ENCODE data around the gene HELT. TPM values are rescaled to one million over a fixed set of nuclear protein-coding genes. Genes with fewer than 3 reads are reported as not detected.
"Not testable (repeated sequence)": the region's sequence is repeated elsewhere in the genome, so short reads cannot be mapped to it uniquely, and the experiment has no call there.

Gene HELT
- total RNA-seq, 2 donors from 2014 or later = not detected

DNA sequence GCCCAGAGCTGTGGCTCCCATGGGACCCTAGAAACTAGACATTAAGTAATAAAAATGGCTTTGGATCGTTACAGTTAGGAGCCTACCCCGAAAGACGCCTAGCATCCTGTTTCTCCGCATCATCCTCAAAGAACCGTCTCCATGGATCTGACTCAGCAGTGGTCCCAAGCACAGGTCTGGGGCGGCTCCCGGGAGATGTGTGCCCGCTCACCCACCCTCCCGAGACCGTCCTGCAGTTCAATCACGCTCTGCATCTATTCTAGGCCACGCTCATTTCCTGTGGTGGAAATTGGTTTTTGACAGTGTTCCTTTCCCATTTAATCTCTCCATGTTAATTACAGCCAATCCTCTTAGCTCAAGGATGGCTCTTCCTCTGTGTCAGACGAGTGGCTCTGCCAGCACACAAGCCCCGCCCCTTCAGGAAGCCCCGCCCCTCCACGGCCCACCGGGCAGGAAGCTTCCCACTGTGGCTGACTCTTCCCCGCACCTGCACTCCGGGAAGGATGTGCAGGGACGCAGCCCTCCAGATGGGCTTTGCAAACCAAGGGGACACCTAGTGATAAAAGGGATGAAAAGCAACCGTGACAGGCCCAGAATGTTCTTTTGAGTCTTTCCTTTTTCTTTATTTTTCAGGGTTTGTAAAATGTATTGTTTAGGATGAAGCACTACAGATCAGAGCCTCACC lies 34.5 kb upstream of the HELT start:
- 35% methylated on average over 21 of the region's 21 CpGs for WGBS
- intact Hi-C loops (cut with DNase I) = loop anchor here (2.0 kb wide), 1 partner anchor 241 kb away; no protein-coding TSS in a partner anchor
- TF ChIP-seq, protein P1, sequence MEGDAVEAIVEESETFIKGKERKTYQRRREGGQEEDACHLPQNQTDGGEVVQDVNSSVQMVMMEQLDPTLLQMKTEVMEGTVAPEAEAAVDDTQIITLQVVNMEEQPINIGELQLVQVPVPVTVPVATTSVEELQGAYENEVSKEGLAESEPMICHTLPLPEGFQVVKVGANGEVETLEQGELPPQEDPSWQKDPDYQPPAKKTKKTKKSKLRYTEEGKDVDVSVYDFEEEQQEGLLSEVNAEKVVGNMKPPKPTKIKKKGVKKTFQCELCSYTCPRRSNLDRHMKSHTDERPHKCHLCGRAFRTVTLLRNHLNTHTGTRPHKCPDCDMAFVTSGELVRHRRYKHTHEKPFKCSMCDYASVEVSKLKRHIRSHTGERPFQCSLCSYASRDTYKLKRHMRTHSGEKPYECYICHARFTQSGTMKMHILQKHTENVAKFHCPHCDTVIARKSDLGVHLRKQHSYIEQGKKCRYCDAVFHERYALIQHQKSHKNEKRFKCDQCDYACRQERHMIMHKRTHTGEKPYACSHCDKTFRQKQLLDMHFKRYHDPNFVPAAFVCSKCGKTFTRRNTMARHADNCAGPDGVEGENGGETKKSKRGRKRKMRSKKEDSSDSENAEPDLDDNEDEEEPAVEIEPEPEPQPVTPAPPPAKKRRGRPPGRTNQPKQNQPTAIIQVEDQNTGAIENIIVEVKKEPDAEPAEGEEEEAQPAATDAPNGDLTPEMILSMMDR (IDR thresholded peaks at IDR 0.05) = peak in 3 of 4 experiments; percentile 39 to 53 (median 48)
- TF ChIP-seq POLR2A (IDR thresholded peaks at IDR 0.05) (no peak), POLR2AphosphoS5 (IDR thresholded peaks at IDR 0.05) (peak; percentile 52)
- no peaks in the 10 kb centered on the region for H3K27me3 ChIP-seq (replicated peaks; ENCODE audit: insufficient read depth)
- DNase-seq (ENCODE audit: low spot score) = peak; percentile 44
- no peaks in the 10 kb centered on the region for H3K36me3 ChIP-seq
- H3K4me3 ChIP-seq = no peak overlapping the region
- H3K9me3 ChIP-seq = no peaks in the 10 kb centered on the region
- no peak overlapping the region for H3K27ac ChIP-seq
- H3K4me1 ChIP-seq (replicated peaks) = no peaks in the 10 kb centered on the region

DNA sequence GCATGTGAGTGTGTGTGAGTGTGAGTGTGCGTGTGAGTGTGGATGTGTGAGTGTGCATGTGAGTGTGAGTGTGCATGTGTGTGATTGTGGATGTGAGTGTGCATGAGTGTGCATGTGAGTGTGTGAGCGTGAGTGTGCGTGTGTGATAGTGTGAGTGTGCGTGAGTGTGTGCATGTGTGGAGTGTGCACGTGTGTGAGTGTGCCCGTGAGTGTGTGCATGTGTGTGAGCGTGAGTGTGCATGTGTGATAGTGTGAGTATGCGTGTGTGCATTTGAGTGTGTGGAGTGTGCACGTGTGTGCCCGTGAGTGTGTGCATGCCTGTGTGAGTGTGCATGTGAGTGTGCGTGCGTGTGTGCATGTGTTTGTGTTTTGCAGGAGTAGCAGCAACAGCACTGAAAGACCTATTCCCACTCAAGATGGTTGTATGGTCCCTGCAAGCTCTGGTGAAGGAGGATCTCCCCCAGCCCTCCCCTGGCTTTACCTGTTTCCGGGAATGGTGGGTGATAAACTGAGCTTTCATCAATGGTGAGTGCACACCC lies 30.7 kb upstream of the HELT start:
- intact Hi-C loops (cut with DNase I) = no loop called here
- WGBS = 87% methylated on average over 13 of the region's 13 CpGs

DNA sequence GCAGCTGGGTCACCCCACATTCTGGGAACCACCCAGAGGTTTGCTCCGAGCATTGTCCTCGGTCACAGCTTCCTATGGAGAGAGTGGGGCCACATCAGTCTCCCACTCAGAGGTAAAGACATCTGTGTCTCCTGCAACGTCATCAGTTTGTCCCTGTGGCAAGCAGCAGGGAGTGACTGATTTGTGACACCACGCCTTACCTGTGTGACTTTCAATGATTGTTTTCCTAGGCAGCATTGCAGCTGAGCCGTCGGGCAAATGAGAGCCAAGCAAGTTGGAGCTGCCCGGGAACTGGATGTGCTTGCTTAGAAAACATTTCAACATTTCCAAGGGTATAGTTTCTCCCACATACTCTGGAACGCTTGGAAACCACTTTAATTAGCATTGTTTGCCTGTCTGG lies 29.7 kb upstream of the HELT start:
- H3K4me3 ChIP-seq = no peak overlapping the region
- H3K4me1 ChIP-seq (replicated peaks) = no peaks in the 10 kb centered on the region
- peak; percentile 82 for DNase-seq (ENCODE audit: low spot score)
- peak overlapping the region; percentile 71 to 73 for H3K27ac ChIP-seq
- no peaks in the 10 kb centered on the region for H3K27me3 ChIP-seq (replicated peaks; ENCODE audit: insufficient read depth)
- peak; percentile 88 for TF ChIP-seq POLR2AphosphoS5 (IDR thresholded peaks at IDR 0.05)
- no peak for TF ChIP-seq POLR2A (IDR thresholded peaks at IDR 0.05)
- TF ChIP-seq, protein P1 (IDR thresholded peaks at IDR 0.05) = no peak
- H3K36me3 ChIP-seq = no peaks in the 10 kb centered on the region
- WGBS = 62% methylated on average over 8 of the region's 8 CpGs
- no peaks in the 10 kb centered on the region for H3K9me3 ChIP-seq
- intact Hi-C loops (cut with DNase I) = no loop called here

More for the DNA sequence above, 30.7 kb upstream of the HELT start:
- no peaks in the 10 kb centered on the region for H3K36me3 ChIP-seq
- no peaks in the 10 kb centered on the region for H3K4me1 ChIP-seq (replicated peaks)
- H3K9me3 ChIP-seq = no peaks in the 10 kb centered on the region
- no peak for DNase-seq (ENCODE audit: low spot score)
- peak overlapping the region; percentile 71 to 73 for H3K27ac ChIP-seq
- H3K27me3 ChIP-seq (replicated peaks; ENCODE audit: insufficient read depth) = no peaks in the 10 kb centered on the region
- H3K4me3 ChIP-seq = no peak overlapping the region
- TF ChIP-seq, protein P1 (IDR thresholded peaks at IDR 0.05) = no peak
- TF ChIP-seq POLR2AphosphoS5 (IDR thresholded peaks at IDR 0.05) = no peak

DNA sequence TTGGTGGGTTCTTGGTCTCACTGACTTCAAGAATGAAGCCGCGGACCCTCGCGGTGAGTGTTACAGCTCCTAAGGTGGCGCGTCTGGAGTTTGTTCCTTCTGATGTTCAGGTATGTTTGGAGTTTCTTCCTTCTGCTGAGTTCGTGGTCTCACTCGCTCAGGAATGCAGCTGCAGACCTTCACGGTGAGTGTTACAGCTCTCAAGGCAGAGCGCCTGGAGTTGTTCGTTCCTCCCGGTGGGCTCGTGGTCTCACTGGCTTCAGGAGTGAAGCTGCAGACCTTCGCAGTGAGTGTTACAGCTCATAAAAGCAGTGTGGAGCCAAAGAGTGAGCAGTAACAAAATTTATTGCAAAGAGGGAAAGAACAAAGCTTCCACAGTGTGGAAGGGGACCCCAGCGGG lies 29.0 kb upstream of the HELT start:
- H3K9me3 ChIP-seq; H3K4me1 ChIP-seq (replicated peaks); H3K4me3 ChIP-seq; H3K36me3 ChIP-seq; H3K27me3 ChIP-seq (replicated peaks; ENCODE audit: insufficient read depth); DNase-seq (ENCODE audit: low spot score); intact Hi-C loops (cut with DNase I): not testable (repeated sequence)
- 67% methylated on average over 15 of the region's 15 CpGs for WGBS
- H3K27ac ChIP-seq = peak overlapping the region; percentile 71 to 73

DNA sequence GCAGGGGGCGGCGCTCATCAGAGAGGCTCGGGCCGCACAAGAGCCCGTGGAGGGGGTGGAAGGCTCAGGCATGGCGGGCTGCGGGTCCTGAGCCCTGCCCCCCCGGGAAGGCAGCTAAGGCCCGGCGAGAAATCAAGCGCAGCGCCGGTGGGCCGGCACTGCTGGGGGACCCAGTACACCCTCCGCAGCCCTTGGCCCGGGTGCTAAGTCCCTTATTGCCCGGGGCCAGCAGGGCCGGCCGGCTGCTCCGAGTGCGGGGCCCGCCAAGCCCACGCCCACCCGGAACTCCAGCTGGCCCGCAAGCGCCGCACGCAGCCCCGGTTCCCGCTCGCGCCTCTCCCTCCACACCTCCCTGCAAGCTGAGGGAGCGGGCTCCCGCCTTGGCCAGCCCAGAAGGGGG lies 28.2 kb upstream of the HELT start:
- H3K4me3 ChIP-seq; DNase-seq (ENCODE audit: low spot score); H3K36me3 ChIP-seq; H3K4me1 ChIP-seq (replicated peaks); intact Hi-C loops (cut with DNase I); H3K9me3 ChIP-seq; H3K27ac ChIP-seq; H3K27me3 ChIP-seq (replicated peaks; ENCODE audit: insufficient read depth): not testable (repeated sequence)
- 89% methylated on average over 17 of the region's 34 CpGs for WGBS

DNA sequence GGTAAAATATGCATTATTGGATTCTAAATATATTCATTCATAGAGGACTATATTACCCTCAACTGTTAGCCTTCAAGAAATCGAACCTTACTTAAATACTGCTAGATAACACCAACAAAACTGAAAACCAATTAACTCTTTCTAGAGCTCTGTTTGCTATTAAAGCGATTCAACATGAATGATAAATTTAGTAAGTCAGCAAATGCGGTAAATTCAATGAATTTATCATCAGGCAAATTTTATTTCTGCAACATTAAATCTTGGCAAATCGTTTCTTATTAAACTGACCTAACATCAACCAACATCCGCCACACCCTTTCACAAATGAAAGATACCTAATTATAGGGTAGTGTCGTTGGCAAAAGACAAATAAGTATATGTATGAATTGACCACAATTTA lies 26.4 kb upstream of the HELT start:
- no peak for TF ChIP-seq POLR2A (IDR thresholded peaks at IDR 0.05)
- TF ChIP-seq, protein P1 (IDR thresholded peaks at IDR 0.05) = no peak
- WGBS = 81% methylated on average over 6 of the region's 6 CpGs
- Histone ChIP-seq H3K9me3 (no peaks in the 10 kb centered on the region), H3K4me3 (no peak overlapping the region), H3K36me3 (no peaks in the 10 kb centered on the region), H3K27me3 (replicated peaks; ENCODE audit: insufficient read depth) (no peaks in the 10 kb centered on the region), H3K4me1 (replicated peaks) (no peaks in the 10 kb centered on the region), H3K27ac (no peak overlapping the region)
- intact Hi-C loops (cut with DNase I) = no loop called here
- DNase-seq (ENCODE audit: low spot score) = no peak
